Glutamatergic neuron (in vitro differentiated cells): ENCODE data around the gene MZT2A. TPM values are rescaled to one million over a fixed set of nuclear protein-coding genes. Genes with fewer than 3 reads are reported as not detected.
"Not testable (repeated sequence)": the region's sequence is repeated elsewhere in the genome, so short reads cannot be mapped to it uniquely, and the experiment has no call there.

Experiments used
- DNase-seq: peaks from one replicate; pipeline ENCODE4 v3.0.0; 2022
- H3K27ac Mint-ChIP-seq: one replicate; pipeline ENCODE4 v1.8.0; 2020; ENCODE audit warnings: mild to moderate bottlenecking, mixed read lengths, inconsistent platforms; ENCODE audit not compliant: unreplicated experiment
- H3K27me3 Mint-ChIP-seq: one replicate; pipeline ENCODE4 v1.8.0; 2020; ENCODE audit warnings: mild to moderate bottlenecking, moderate library complexity, mixed read lengths, inconsistent platforms; ENCODE audit not compliant: unreplicated experiment
- H3K36me3 Mint-ChIP-seq: one replicate; pipeline ENCODE4 v1.8.0; 2020; ENCODE audit warnings: mild to moderate bottlenecking, mixed read lengths, inconsistent platforms; ENCODE audit not compliant: unreplicated experiment
- H3K4me1 Mint-ChIP-seq: one replicate; pipeline ENCODE4 v1.8.0; 2020; ENCODE audit warnings: mild to moderate bottlenecking, low read depth, mixed read lengths, inconsistent platforms; ENCODE audit not compliant: unreplicated experiment
- H3K4me3 Mint-ChIP-seq: one replicate; pipeline ENCODE4 v1.8.0; 2020; ENCODE audit warnings: mild to moderate bottlenecking, mixed read lengths, inconsistent platforms; ENCODE audit not compliant: unreplicated experiment
- H3K9me3 Mint-ChIP-seq: one replicate; pipeline ENCODE4 v1.8.0; 2020; ENCODE audit warnings: mild to moderate bottlenecking, moderate library complexity, mixed read lengths, inconsistent platforms; ENCODE audit not compliant: unreplicated experiment
- CTCF ChIP-seq: fragments of 200-600 bp; sonication (generic); IDR thresholded peaks from one replicate; pipeline ENCODE4 v1.5.0; 2021; ENCODE audit not compliant: partially characterized antibody, unreplicated experiment
- microRNA-seq: library from miRNA; unstranded; fragments of <30 nt; microRNA quantifications from one replicate; pipeline ENCODE4, GENCODE V29; 2020; ENCODE audit not compliant: unreplicated experiment
- total RNA-seq: library from RNA; stranded (reverse); fragmentation: NEBNext Ultra II Directional; extraction: Animal tissue kit (Norgen Biotek cat#: 25700); gene quantifications from one replicate; pipeline ENCODE4 v1.2.1, GENCODE V29; 2021; ENCODE audit not compliant: unreplicated experiment

The MZT2A gene
- total RNA-seq, 1 donor from 2014 or later: 100 TPM

- no peak for DNase-seq
- Mint-ChIP-seq H3K27ac (no peak overlapping the region), H3K9me3 (peaks cover 2% of the 10 kb centered on the region), H3K36me3 (no peaks in the 10 kb centered on the region), H3K4me1 (no peaks in the 10 kb centered on the region), H3K27me3 (no peaks in the 10 kb centered on the region), H3K4me3 (no peak overlapping the region)
- no peak for TF ChIP-seq CTCF
These were observed 46.3 kb downstream of the MZT2A start for GRCh38 chr2:131445896-131446295.

DNA sequence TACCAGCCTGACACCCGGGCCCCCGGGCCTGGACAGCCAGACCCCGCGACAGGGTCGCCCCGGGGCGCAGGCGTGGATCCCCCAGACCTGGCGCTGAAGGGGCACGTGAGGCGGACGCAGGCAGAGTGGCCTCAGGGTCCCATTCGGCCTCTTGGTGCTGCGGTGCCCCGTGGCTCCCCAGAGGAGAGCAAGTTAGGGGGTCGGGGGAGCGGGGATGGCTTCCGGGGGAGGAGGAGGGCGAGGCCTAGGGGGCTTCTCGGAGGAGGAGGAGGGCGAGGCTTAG, 46.7 kb downstream of the MZT2A start:
- not testable (repeated sequence) for H3K27me3 Mint-ChIP-seq, H3K9me3 Mint-ChIP-seq, H3K4me1 Mint-ChIP-seq, H3K36me3 Mint-ChIP-seq, H3K4me3 Mint-ChIP-seq, H3K27ac Mint-ChIP-seq, DNase-seq

- not testable (repeated sequence) for H3K27me3 Mint-ChIP-seq, H3K9me3 Mint-ChIP-seq, H3K4me1 Mint-ChIP-seq, H3K27ac Mint-ChIP-seq, H3K36me3 Mint-ChIP-seq, DNase-seq, H3K4me3 Mint-ChIP-seq
These were observed 47.3 kb downstream of the MZT2A start for GRCh38 chr2:131444736-131445514.

DNA sequence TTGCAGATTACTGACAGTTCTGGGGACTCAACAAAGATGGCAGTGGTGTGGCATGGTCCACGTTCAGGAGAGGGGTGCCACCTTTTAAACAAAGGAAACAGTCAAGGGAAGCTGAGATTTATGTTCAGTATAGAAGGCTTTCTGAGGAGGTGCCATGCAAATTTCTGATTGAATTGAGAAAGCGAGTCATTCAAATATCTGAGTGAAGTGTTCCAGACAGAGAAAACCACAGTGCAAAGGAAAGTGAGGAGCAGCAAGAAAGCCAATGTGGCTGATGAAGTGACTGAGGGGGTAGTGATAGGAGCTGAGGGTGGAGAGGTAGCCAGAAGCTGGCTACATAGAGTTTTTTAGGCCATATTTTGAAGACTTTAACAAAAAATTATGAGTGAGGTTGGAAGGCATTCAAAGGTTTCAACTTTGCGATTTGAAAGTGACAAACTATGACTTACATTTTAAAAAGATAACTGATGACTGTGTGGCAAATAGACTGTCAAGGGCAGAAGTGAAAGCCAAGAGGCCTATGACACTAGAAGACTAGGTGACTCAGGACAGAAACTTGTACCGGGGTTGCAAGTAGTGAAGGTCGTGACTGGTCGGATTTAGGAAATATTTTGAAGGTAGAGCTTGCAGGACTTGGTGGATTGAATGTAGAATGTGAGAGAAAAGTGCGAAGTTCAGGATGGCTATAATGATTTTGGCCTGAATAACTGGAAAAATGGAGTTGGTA, 51.3 kb downstream of the MZT2A start:
- not testable (repeated sequence) for H3K4me1 Mint-ChIP-seq

More for the DNA sequence above, 51.3 kb downstream of the MZT2A start:
- not testable (repeated sequence) for H3K9me3 Mint-ChIP-seq, H3K4me3 Mint-ChIP-seq, DNase-seq, H3K36me3 Mint-ChIP-seq, H3K27me3 Mint-ChIP-seq, H3K27ac Mint-ChIP-seq

Small RNA genes within 50 kb of the gene (microRNA-seq; reads per million reads assigned to microRNA genes)
- gene MIR4784: not detected

Other genes starting within 250 kb of the MZT2A start
- gene RAB6D, start 128.2 kb downstream of the MZT2A start, total RNA-seq: not detected
- gene TUBA3D, start 16.3 kb downstream of the MZT2A start, total RNA-seq: not detected
- gene CCDC74A, start 35.5 kb upstream of the MZT2A start, total RNA-seq: 0.54 TPM